ENCODE measurements around the gene WDFY4. TPM values are rescaled to one million over a fixed set of nuclear protein-coding genes. Genes with fewer than 3 reads are reported as not detected.
A peak's percentile ranks its signal among the peaks of the same experiment; 100 is the strongest.

Gene WDFY4
- total RNA-seq, 4 donors from 2014 or later = 1.6 to 5.1 (median 3.0) TPM

GRCh38 chr10:48890888-48891850 lies 206.5 kb downstream of the WDFY4 start:
- H3K27ac ChIP-seq = no peak overlapping the region
- peaks cover 0 to 6% (median 0%) of the 10 kb centered on the region in 3 donors for H3K4me1 ChIP-seq
- TF ChIP-seq POLR2AphosphoS5 (IDR thresholded peaks at IDR 0.05) = no peak
- H3K27me3 ChIP-seq = no peaks in the 10 kb centered on the region
- no peaks in the 10 kb centered on the region for H3K9me3 ChIP-seq
- H3K36me3 ChIP-seq = no peaks in the 10 kb centered on the region
- no peak overlapping the region for H3K4me3 ChIP-seq
- WGBS, 2 donors (ENCODE audit: low coverage in 1 of 2) = 83 to 88% methylated on average over 3 to 10 of the region's 11 CpGs
- ATAC-seq = peak; percentile 16

GRCh38 chr10:48894911-48895802 lies 210.5 kb downstream of the WDFY4 start:
- no peaks in the 10 kb centered on the region for H3K9me3 ChIP-seq
- TF ChIP-seq POLR2A (IDR thresholded peaks at IDR 0.05) (no peak), POLR2AphosphoS5 (IDR thresholded peaks at IDR 0.05) (no peak), EP300 (IDR thresholded peaks at IDR 0.05) (no peak), CTCF (IDR thresholded peaks at IDR 0.05) (no peak)
- no peak overlapping the region for H3K4me3 ChIP-seq
- H3K27me3 ChIP-seq = no peaks in the 10 kb centered on the region
- no peaks in the 10 kb centered on the region for H3K36me3 ChIP-seq
- peak overlapping the region in 2 of 4 donors; percentile 11 to 41 for H3K27ac ChIP-seq
- peaks cover 0 to 16% (median 0%) of the 10 kb centered on the region in 3 donors for H3K4me1 ChIP-seq
- WGBS, 2 donors (ENCODE audit: low coverage in 1 of 2) = 46 to 50% methylated on average over 1 to 2 of the region's 6 CpGs
- ATAC-seq = no peak

GRCh38 chr10:48895803-48896195 lies 211.1 kb downstream of the WDFY4 start:
- no peaks in the 10 kb centered on the region for H3K9me3 ChIP-seq
- no peak overlapping the region for H3K4me3 ChIP-seq
- WGBS, 2 donors (ENCODE audit: low coverage in 1 of 2) = 17 to 26% methylated on average over 1 to 2 of the region's 3 CpGs
- H3K27ac ChIP-seq = peak overlapping the region in 1 of 4 donors; percentile 7
- peaks cover 0 to 16% (median 0%) of the 10 kb centered on the region in 3 donors for H3K4me1 ChIP-seq
- H3K36me3 ChIP-seq = no peaks in the 10 kb centered on the region
- H3K27me3 ChIP-seq = no peaks in the 10 kb centered on the region
- no peak for ATAC-seq
- no peak for TF ChIP-seq EP300 (IDR thresholded peaks at IDR 0.05)
- TF ChIP-seq CTCF (IDR thresholded peaks at IDR 0.05) = no peak
- TF ChIP-seq POLR2AphosphoS5 (IDR thresholded peaks at IDR 0.05) = no peak
- TF ChIP-seq POLR2A (IDR thresholded peaks at IDR 0.05) = no peak

GRCh38 chr10:48896756-48897440 lies 212.2 kb downstream of the WDFY4 start:
- Histone ChIP-seq H3K9me3 (peaks cover 0 to 5% (median 0%) of the 10 kb centered on the region in 3 donors), H3K36me3 (no peaks in the 10 kb centered on the region), H3K4me3 (no peak overlapping the region), H3K27me3 (no peaks in the 10 kb centered on the region), H3K27ac (peak overlapping the region in 1 of 4 donors; percentile 7), H3K4me1 (peaks cover 0 to 16% (median 0%) of the 10 kb centered on the region in 3 donors)
- ATAC-seq = peak; percentile 13
- 88 to 93% methylated on average over 6 to 7 of the region's 13 CpGs for WGBS, 2 donors (ENCODE audit: low coverage in 1 of 2)
- TF ChIP-seq POLR2AphosphoS5 (IDR thresholded peaks at IDR 0.05) (no peak), CTCF (IDR thresholded peaks at IDR 0.05) (no peak), POLR2A (IDR thresholded peaks at IDR 0.05) (no peak), EP300 (IDR thresholded peaks at IDR 0.05) (no peak)

GRCh38 chr10:48897441-48897790 lies 212.7 kb downstream of the WDFY4 start:
- H3K4me3 ChIP-seq = no peak overlapping the region
- peaks cover 0 to 5% (median 0%) of the 10 kb centered on the region in 3 donors for H3K9me3 ChIP-seq
- peaks cover 0 to 16% (median 0%) of the 10 kb centered on the region in 3 donors for H3K4me1 ChIP-seq
- H3K27ac ChIP-seq = no peak overlapping the region
- no peaks in the 10 kb centered on the region for H3K36me3 ChIP-seq
- WGBS, 2 donors (ENCODE audit: low coverage in 1 of 2) = 96% methylated on average over 8 of the region's 10 CpGs; no CpG with 5 or more reads in 1 of the 2 donors
- no peak for ATAC-seq
- no peak for TF ChIP-seq POLR2AphosphoS5 (IDR thresholded peaks at IDR 0.05)
- no peak for TF ChIP-seq POLR2A (IDR thresholded peaks at IDR 0.05)
- no peak for TF ChIP-seq EP300 (IDR thresholded peaks at IDR 0.05)
- TF ChIP-seq CTCF (IDR thresholded peaks at IDR 0.05) = no peak
- H3K27me3 ChIP-seq = no peaks in the 10 kb centered on the region

Measured in gastroesophageal sphincter (tissue), 4 donors.